Activated T-cell treated with anti-CD3 and anti-CD28 coated beads for 1 hour (primary cell): Measurements from ENCODE around the gene TBX15.

ENCODE experiments used
- DNase-seq: peaks from one replicate; pipeline ENCODE4 v3.0.0-alpha.2; 2020; ENCODE audit warnings: low read depth

Gene TBX15

DNA sequence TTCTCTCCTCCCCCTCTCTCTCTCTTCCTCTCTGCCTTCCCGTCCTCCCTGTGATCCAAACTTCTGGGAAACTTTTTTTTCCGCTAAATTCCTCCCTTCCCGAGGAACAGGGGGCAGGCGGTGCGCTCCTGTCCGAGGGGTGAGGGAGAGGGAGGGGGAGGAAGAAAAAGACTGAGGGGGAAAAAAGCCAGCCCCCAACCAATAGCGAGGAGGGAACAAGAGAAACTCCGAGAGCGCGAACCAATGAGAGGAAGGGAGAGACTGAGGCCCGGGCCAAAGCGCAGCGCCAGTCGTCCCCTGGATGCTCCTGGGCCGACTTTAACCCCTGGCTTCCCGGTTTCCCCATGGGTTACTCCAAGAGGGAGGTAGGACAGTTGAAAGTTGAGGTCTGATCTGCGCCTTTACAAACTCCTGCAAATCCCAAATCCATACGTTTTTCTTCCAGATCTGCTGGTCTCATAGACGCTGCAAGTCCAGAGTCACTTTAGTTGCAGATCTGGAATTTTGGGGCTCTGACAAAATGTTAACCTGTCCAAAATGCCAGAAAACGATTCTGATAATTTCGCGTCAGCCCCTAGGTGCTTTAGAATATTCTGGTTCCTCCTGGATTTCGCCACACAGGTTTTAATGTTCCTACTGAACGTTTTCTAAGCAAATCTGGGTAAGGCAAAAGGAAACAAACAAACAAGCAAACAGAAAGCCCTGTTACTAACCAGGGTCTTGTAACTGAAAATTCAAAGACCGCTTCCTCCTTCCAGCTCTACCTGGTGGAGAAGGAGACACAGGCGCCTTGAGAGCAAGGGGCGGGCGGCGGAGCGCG, at the start of gene TBX15:
TSS of gene TBX15 (minus strand) at position 158 of the 820 bp plus-strand sequence. CDS start 548 bp downstream, outside the sequence.
- DNase-seq: no peak

- no peak for DNase-seq
These were observed 46.2 kb upstream of the TBX15 start for GRCh38 chr1:119034359-119034758.

GRCh38 chr1:119032986-119033385, 44.8 kb upstream of the TBX15 start:
- no peak for DNase-seq

DNA sequence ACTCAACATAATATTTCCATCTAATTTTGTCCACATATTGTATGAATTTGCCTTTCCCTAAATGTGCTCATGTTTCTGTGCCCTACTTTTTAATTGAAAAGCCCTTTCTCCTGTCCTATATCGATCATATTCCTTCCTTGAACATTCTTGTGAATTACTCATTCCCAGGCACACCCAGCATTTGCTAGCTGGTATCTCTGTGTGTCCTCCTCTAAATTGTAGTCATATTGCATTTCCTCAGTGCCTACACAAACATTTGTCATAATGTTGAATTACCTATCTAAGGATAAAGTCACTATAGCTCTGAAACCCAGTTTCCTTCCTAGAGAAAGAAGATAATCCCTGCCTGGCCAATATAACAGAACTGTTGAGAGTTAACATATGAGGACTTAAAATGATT, 39.6 kb upstream of the TBX15 start:
- DNase-seq: no peak

DNA sequence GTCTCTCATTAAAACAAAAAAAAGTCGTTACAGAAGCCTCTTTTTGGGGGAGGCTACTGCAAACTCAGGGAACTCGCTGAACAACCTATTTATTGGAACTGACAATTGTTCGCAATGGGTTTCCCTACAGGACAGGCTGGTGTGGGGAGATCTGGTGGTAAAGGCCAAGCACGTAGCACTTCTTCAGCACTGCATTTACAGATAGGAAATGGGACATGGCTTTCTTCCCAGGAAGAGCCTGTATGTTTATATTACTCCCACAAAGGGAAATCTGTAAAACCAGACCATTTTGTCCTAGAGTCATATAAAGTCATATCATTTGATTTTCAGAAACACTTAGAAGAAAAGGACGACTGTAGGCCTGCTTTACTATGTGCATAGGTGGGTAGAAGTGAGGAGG, 38.8 kb upstream of the TBX15 start:
- no peak for DNase-seq

GRCh38 chr1:119015547-119015946, 27.4 kb upstream of the TBX15 start:
- no peak for DNase-seq

- no peak for DNase-seq
These were observed 24.2 kb upstream of the TBX15 start for GRCh38 chr1:119012383-119012782.

GRCh38 chr1:119011706-119012105, 23.6 kb upstream of the TBX15 start:
- DNase-seq: no peak

DNA sequence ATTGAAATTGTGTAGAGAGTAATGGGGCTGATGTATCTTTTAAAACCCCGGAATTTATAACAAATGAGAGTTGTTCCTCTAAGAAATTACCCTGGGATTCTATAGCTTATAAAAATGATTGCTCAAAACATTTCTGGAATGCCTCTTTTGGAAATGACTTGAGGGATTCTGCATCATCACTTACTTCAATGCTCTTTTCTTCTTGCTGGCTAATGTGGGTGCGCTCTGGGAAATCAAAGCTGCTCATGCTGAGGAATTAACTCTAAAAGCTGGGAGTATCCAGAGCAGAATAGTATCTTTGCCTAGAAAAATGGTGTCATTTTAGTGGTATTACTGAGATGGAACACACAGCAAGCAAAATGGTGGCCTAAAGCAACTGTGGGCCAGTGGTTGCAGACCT, 23.0 kb upstream of the TBX15 start:
- DNase-seq: no peak

- no peak for DNase-seq
These were observed 22.1 kb upstream of the TBX15 start for GRCh38 chr1:119010201-119010600.

GRCh38 chr1:119009312-119009655, 21.1 kb upstream of the TBX15 start:
- no peak for DNase-seq

GRCh38 chr1:119008483-119009311, 20.6 kb upstream of the TBX15 start:
- no peak for DNase-seq

- DNase-seq: no peak
These were observed 19.7 kb upstream of the TBX15 start for GRCh38 chr1:119007670-119008482.

DNA sequence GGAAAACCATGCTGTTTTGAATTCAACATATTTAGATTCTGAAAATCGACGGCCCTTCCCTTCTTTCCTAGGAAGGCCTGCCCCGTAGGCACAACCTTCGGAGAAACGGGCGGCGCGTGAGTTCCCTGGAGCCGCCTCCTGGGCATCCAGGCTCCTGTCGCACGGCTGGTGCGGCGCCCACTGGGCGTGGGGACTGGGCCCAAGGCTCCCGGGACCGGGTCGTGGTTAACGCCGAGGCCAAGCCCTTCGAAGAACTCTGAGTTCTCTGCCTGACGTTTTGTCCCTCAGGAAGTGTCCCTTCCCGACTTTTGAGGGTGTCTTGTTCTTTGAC, 19.2 kb upstream of the TBX15 start:
- DNase-seq: no peak

GRCh38 chr1:119006406-119007279, 18.5 kb upstream of the TBX15 start:
- no peak for DNase-seq

- no peak for DNase-seq
These were observed 17.7 kb upstream of the TBX15 start for GRCh38 chr1:119005724-119006405.

DNA sequence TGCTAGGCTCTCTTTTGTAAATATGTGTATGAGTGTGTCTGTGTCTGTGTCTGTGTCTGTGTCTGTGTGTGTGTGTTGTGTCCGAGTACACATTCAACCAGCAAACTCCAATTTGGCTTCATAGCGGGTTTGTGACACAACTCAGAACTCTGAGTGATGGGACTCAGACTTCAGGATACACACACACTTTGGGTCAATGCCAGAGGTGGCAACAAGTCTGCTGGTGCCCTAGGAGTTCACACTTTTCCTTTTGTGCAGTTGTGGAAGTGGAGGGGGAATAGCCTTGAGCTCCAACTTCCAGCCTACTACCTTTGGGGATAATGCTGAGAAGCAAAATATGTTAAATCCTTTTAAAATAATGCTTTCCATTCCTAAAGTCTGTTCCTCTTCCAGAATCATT, 16.6 kb upstream of the TBX15 start:
- DNase-seq: no peak

DNA sequence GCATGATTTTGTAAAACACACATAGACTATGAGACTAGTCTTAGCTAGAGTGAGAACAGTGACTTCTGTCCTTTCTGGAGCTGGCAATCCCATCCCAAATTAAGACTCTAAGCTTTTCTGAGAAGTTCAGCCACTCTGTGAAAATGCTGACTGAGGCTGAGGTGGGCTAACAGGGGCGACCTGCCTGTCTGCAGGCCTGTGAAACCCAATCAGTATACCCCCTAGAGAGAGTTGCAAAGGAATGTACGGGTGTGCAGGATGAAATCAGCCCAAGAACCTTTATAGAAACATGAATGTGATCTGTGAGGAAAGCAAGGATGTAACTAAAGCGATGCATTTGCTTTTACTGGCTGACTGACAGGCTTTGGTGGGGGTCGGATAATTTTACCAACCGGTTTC, 16.0 kb upstream of the TBX15 start:
- no peak for DNase-seq

- no peak for DNase-seq
These were observed 15.4 kb upstream of the TBX15 start for GRCh38 chr1:119003413-119004128.

DNA sequence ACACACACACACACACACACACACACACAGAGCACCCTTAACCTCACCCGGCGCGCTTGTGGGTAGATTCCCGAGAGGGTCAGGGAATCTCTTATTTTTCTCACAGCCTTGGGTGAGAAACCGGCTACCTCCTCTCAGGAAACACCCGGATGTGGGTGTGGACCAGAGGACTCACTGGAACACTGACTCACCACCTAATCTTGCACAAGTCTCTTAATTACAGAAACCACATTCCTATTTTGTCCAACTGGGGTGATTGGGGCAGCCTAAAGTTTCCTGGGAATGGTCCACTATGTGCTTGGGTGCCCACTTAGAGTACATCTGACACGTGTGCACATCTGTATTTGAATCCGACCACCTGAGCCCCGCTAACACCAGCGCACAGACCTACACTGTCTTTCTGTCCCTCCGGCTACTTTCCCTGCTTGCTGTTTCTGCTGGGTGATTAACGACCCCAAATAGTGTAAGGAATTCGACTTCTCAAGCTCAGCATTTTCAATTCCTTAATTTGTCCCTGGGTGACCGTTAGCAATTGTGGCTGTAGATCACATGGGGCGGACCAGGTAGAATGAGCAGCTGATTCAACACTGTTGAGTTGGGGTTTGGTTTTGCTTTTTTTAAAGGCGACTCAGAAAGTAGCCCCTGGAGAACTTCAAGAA, 14.0 kb upstream of the TBX15 start:
- DNase-seq: no peak
